Endothelial cell of umbilical vein (primary cell): Measurements from ENCODE around the gene CROCC2. TPM values are rescaled to one million over a fixed set of nuclear protein-coding genes. Genes with fewer than 3 reads are reported as not detected.

Experiments
- BruUV-seq: library from RNA; stranded (reverse); fragments of 400-500 nt; replicated peaks from 2 replicates; lab custom pipeline; 2021; lab: Mats Ljungman, UMichigan
- CTCF ChIA-PET: fragments of 300-600, 350-600 bp; sonication (Branson Sonifier 250); formaldehyde crosslinking; loops from one replicate; lab custom pipeline; 2021; ENCODE audit warnings: antibody characterized with exemption, inconsistent platforms; lab: Charles Lee
- POLR2A ChIA-PET: fragments of 300-600, 350-600 bp; sonication (Branson Sonifier 250); formaldehyde crosslinking; loops from one replicate; lab custom pipeline; 2021; ENCODE audit warnings: antibody characterized with exemption, inconsistent platforms; lab: Charles Lee
- DNase-seq: peaks from one replicate; pipeline ENCODE4 v3.0.0-alpha.2; 2011; ENCODE audit warnings: low read depth, low spot score
- FAIRE-seq: peaks from 2 replicates; lab custom pipeline; 2011; peaks lifted over from hg19 to GRCh38; lab: Jason Lieb, UNC
- H2AFZ ChIP-seq: 2 replicates; pipeline ENCODE4 v1.6.0; 2012; ENCODE audit warnings: low read depth, low read length, control low read depth, inconsistent platforms
- H3K27ac ChIP-seq: 2 replicates; pipeline ENCODE4 v1.5.1; 2011; ENCODE audit warnings: low read depth, mild to moderate bottlenecking, control low read depth, low read length, moderate library complexity; ENCODE audit not compliant: insufficient read depth
- H3K27me3 ChIP-seq, 2 experiments: 2 replicates each; pipeline versions ENCODE4 v1.6.0 to v1.6.1; 2011; ENCODE audit warnings: low read length in 2 of 2, mixed read lengths in 1 of 2; ENCODE audit not compliant: control insufficient read depth in 2 of 2, insufficient read depth in 2 of 2
- H3K36me3 ChIP-seq, 2 experiments: 2 replicates in 1 of 2; 3 replicates in 1 of 2; pipeline ENCODE4 v1.5.1; 2011; ENCODE audit warnings: low read length in 2 of 2, mild to moderate bottlenecking in 1 of 2, moderate library complexity in 1 of 2; ENCODE audit not compliant: control insufficient read depth in 2 of 2, insufficient read depth in 2 of 2; ENCODE audit errors: extremely low read depth in 1 of 2
- H3K4me1 ChIP-seq: 3 replicates; pipeline ENCODE4 v1.5.1; 2011; ENCODE audit warnings: mild to moderate bottlenecking, low read length; ENCODE audit not compliant: control insufficient read depth, insufficient read depth; ENCODE audit errors: extremely low read depth
- H3K4me2 ChIP-seq: 2 replicates; pipeline ENCODE4 v1.6.1; 2011; ENCODE audit warnings: low read length, control low read depth, mixed read lengths; ENCODE audit not compliant: insufficient read depth
- H3K4me3 ChIP-seq, 3 experiments: fragments of 200-600 bp in 1 of 3; sonication (generic), shearing (Covaris generic) in 1 of 3; replicated peaks in 1 of 3; 2 replicates each; pipeline ENCODE4 v1.5.1; 2011 to 2016; ENCODE audit warnings: control low read depth in 3 of 3, low read length in 3 of 3, mild to moderate bottlenecking in 2 of 3, inconsistent platforms in 1 of 3, low read depth in 1 of 3, moderate library complexity in 1 of 3; ENCODE audit not compliant: insufficient read depth in 1 of 3
- H3K79me2 ChIP-seq: 2 replicates; pipeline ENCODE4 v1.6.0; 2012; ENCODE audit warnings: low read length, inconsistent platforms; ENCODE audit not compliant: control insufficient read depth, insufficient read depth
- H3K9ac ChIP-seq: replicated peaks from 2 replicates; pipeline ENCODE3; 2011; ENCODE audit warnings: low read length, control low read depth; ENCODE audit not compliant: insufficient read depth; ENCODE audit errors: extremely low read depth
- H3K9me1 ChIP-seq: replicated peaks from 3 replicates; pipeline ENCODE4 v1.6.0; 2011; ENCODE audit warnings: mild to moderate bottlenecking, low read length; ENCODE audit not compliant: control insufficient read depth, insufficient read depth; ENCODE audit errors: extremely low read depth
- H3K9me3 ChIP-seq: replicated peaks from 2 replicates; pipeline ENCODE4 v1.5.1; 2012; ENCODE audit warnings: low read length, inconsistent platforms; ENCODE audit not compliant: control insufficient read depth, insufficient read depth
- H4K20me1 ChIP-seq: replicated peaks from 2 replicates; pipeline ENCODE3; 2011; ENCODE audit warnings: mild to moderate bottlenecking, low read length; ENCODE audit not compliant: control insufficient read depth, insufficient read depth; ENCODE audit errors: extremely low read depth
- EZH2 ChIP-seq: IDR thresholded peaks from 2 replicates; pipeline ENCODE4 v1.6.1; 2012; ENCODE audit warnings: borderline replicate concordance, low read depth, mild to moderate bottlenecking, moderate library complexity, low read length, inconsistent platforms; ENCODE audit not compliant: severe bottlenecking
- FOS ChIP-seq: IDR thresholded peaks from 2 replicates; pipeline ENCODE4 v1.6.1; 2011; ENCODE audit warnings: mild to moderate bottlenecking, low read length, moderate library complexity, borderline replicate concordance; ENCODE audit not compliant: insufficient read depth
- GATA2 ChIP-seq: IDR thresholded peaks from 2 replicates; pipeline ENCODE4 v1.7.0; 2011; ENCODE audit warnings: low read depth, mild to moderate bottlenecking, moderate library complexity, mixed read lengths, low read length; ENCODE audit not compliant: insufficient read length, insufficient read depth
- POLR2A ChIP-seq: IDR thresholded peaks from 2 replicates; pipeline ENCODE4 v1.6.1; 2012; ENCODE audit warnings: low read depth, mild to moderate bottlenecking, control low read depth, low read length
- POLR2AphosphoS5 ChIP-seq: IDR thresholded peaks from 2 replicates; pipeline ENCODE4 v1.6.1; 2012; ENCODE audit warnings: low read depth, mild to moderate bottlenecking, control low read depth, low read length, moderate library complexity; ENCODE audit not compliant: insufficient read depth
- dilution Hi-C: fragments of 300-500 bp; cut with MboI; formaldehyde crosslinking; loops from one replicate; pipeline ENCODE4 v1.15.0; 2019; ENCODE audit warnings: low sequenced_read_pairs; ENCODE audit not compliant: extremely low pct_ligation_motif_present
- intact Hi-C: fragments of 100-400 bp; cut with micrococcal nuclease; formaldehyde crosslinking; loops from one replicate; pipeline ENCODE4 v1.10.0; 2022
- polyA plus RNA-seq, 4 experiments: library from polyadenylated mRNA; depleted of rRNA in 3 of 4; stranded (reverse) in 3 of 4; unstranded in 1 of 4; fragments of >200 nt; gene quantifications; 2 replicates each; pipeline versions ENCODE4 v1.2.1 to v1.2.3, GENCODE V29; 2011 to 2012; ENCODE audit warnings: missing spikeins in 1 of 4
- total RNA-seq: library from RNA; stranded (reverse); gene quantifications from 2 replicates; pipeline ENCODE4 v1.2.3, GENCODE V29; 2021
- TF ChIP-seq, protein P1 (sequence below): IDR thresholded peaks from 2 replicates; pipeline ENCODE4 v1.6.1; 2011; ENCODE audit not compliant: insufficient read depth, insufficient read length
- TF ChIP-seq, protein P2 (sequence below), 2 donors: IDR thresholded peaks; 1 replicate in 1 of 2; 2 replicates in 1 of 2; pipeline ENCODE4 v1.5.1; 2011; ENCODE audit warnings: low read length in 2 of 2, mild to moderate bottlenecking in 2 of 2, moderate library complexity in 2 of 2, control low read depth in 1 of 2, inconsistent platforms in 1 of 2, low read depth in 1 of 2; ENCODE audit not compliant: insufficient read depth in 1 of 2; ENCODE audit errors: extremely low read depth in 1 of 2

CROCC2 gene
- total and polyA plus RNA-seq, 2 donors (not counting 3 experiments of a cell fraction or from before 2014, with no cell fraction given), result not detected

DNA sequence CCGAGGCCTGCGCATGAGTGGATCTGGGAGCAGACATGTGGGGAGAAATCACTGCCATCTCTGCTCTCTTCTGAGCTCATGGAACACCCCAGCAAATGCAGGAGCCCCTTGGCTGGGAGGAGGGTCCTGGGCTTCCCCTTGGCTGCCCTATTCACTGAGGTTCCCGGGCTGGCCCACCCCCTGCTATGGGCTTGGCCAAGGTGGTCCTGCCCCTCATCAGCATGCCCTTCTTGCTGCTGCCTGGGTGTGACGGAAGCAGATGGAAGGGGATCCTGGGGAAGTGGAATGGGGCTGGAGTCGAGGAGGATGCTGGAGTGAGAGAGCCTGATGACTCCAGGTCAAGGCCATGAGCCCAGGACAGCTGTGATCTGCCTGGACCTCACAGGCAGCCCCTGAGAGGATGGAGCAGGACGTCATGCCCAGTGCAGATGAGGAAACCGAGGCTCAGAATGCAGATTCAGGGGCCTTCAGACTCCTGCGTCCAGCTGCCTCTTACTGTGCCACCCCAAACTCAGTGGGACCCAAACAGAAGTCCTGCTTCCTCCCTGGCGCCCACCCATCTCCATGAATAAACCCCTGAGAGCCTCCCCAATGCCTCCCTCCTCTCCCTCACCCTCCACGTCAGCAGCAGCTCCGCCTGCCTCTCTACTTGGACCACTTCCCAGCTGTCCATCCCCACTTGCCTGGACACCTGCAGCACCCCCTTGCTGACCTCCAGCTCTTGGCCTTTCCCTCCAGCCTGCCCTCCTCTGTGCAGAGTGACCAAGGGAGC lies 96.3 kb downstream of the CROCC2 start:
- Histone ChIP-seq H2AFZ (no peak overlapping the region), H4K20me1 (no peaks in the 10 kb centered on the region), H3K36me3 (no peaks in the 10 kb centered on the region), H3K9me3 (no peaks in the 10 kb centered on the region), H3K27me3 (no peaks in the 10 kb centered on the region), H3K79me2 (peaks cover 10% of the 10 kb centered on the region), H3K9me1 (no peaks in the 10 kb centered on the region), H3K4me3 (no peak overlapping the region), H3K4me1 (peaks cover 7% of the 10 kb centered on the region), H3K4me2 (no peak overlapping the region), H3K9ac (no peak overlapping the region), H3K27ac (no peak overlapping the region)
- TF ChIP-seq POLR2AphosphoS5 (no peak), FOS (no peak), EZH2 (no peak), POLR2A (no peak), GATA2 (no peak)
- TF ChIP-seq, protein P1, sequence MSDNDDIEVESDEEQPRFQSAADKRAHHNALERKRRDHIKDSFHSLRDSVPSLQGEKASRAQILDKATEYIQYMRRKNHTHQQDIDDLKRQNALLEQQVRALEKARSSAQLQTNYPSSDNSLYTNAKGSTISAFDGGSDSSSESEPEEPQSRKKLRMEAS, result no peak
- TF ChIP-seq, protein P2, sequence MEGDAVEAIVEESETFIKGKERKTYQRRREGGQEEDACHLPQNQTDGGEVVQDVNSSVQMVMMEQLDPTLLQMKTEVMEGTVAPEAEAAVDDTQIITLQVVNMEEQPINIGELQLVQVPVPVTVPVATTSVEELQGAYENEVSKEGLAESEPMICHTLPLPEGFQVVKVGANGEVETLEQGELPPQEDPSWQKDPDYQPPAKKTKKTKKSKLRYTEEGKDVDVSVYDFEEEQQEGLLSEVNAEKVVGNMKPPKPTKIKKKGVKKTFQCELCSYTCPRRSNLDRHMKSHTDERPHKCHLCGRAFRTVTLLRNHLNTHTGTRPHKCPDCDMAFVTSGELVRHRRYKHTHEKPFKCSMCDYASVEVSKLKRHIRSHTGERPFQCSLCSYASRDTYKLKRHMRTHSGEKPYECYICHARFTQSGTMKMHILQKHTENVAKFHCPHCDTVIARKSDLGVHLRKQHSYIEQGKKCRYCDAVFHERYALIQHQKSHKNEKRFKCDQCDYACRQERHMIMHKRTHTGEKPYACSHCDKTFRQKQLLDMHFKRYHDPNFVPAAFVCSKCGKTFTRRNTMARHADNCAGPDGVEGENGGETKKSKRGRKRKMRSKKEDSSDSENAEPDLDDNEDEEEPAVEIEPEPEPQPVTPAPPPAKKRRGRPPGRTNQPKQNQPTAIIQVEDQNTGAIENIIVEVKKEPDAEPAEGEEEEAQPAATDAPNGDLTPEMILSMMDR (IDR thresholded peaks at IDR 0.05; ENCODE audit: extremely low read depth in 1 of 2, insufficient read depth in 1 of 2, low read depth in 1 of 2, low read length in 2 of 2), result no peak
- BruUV-seq, result no TSS peak
- intact Hi-C loops, result no loop called here
- FAIRE-seq (no peak), DNase-seq (no peak)
- dilution Hi-C loops, result no loop called here
- ChIA-PET CTCF (no interaction called here), POLR2A (no interaction called here)
